HG02852 (cell line): ENCODE measurements around the gene CAMTA1.

ENCODE experiments used
- ATAC-seq: cut with Tn5 transposase; IDR thresholded peaks from one replicate; pipeline ENCODE4 v1.9.1; 2021; ENCODE audit warnings: mild to moderate bottlenecking, moderate library complexity; ENCODE audit not compliant: unreplicated experiment

CAMTA1 gene

DNA sequence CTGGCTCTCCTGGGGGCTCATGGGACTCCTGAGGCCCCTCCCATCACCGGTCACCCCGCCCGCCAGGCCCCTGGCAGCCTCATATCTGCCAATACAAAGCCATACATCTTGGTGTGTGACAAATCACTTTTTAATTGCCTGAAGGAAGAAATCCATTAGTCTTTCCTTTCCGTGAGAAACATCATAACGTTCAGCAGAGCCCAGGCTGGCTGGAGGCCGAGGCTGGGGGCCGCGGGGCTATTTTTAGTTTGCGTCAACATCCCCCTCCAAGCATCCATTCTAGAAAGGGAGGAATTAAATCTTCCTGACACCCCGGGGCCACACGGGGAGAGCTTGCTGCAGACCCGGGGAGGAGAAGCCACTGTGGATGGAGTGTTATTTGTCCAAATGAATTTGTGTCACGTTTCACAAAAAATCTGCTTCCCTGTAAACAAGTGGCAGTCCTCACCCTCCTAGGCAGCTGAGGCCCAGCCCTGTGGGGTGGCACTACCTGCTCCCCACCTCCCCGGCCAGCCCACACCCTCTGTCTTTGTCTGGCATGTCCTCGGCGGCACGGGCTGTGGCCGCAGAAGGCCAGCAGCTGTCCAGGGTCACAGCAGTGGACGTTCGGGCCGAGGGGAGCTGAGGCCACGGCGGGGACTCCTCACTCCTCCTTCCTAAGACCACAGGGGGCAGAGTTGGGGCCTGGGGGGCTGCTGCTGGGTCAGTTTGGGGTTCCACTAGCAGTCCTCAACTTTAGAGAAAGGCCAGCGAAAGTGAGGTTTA, 749.0 kb downstream of the CAMTA1 start:
- no peak for ATAC-seq

DNA sequence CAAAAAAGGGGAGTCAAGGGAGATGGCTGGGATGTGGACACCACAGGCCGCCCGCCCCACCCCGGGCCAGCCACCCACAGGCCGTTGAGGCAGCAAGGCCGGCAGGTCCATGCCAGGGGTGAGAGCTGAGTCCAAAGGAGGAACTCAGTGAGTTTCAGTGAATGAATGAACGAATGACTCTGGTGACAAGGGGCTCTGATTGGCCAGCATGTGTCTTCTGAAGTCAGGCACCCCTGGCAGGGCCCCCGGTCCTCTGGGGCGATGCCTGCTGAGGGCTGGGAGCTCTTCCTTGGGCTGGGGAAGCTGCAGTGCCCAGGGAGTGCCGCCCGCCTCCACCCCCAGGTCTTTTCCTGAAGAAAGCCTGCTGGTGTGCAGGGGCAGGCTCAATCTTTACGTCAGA, 749.8 kb downstream of the CAMTA1 start:
- ATAC-seq: no peak

DNA sequence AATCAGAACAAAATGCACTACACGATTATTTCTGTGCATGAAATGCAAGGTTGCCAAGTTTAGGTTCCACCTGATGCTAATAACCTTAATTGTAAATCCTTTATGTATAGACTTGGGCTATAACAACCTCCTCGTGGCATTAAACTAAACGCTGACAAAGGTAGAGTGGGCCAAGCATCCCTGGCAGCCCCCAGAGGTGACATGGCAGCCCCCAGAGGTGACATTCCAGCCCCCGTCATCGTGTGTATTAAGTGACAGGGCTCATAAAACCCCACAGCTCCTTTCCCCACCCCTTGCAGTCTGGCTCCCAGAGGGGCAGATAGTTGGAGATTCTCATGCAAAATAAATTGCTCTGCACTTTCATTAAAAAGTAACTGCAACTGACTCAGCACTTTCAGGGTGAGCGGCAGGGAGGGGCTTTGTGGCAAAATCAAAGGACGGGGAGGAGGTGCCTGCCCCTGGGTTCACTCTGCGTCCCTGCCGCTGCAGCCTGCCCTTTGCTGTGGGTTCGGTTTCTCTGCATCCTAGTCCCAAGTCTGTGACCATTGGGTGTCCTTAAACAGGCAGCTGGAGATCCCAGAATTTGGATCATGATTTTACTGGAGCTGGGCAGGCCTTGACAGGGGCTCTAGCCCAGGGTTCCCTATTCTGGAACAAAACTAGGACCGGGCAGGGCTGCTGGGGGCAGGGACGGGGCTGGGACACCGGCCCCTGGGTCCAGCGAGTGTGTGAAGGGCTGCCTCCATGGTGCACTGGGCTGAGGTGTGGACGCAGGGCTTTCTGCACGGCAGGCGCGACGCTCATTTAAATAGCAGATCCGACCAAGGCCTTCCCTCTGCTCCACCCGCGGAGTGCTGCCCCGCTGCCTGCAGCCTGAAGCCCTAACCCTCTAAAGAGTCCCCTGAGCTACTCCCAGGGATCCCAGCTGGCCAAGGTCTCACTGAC, 751.0 kb downstream of the CAMTA1 start:
- ATAC-seq: no peak

DNA sequence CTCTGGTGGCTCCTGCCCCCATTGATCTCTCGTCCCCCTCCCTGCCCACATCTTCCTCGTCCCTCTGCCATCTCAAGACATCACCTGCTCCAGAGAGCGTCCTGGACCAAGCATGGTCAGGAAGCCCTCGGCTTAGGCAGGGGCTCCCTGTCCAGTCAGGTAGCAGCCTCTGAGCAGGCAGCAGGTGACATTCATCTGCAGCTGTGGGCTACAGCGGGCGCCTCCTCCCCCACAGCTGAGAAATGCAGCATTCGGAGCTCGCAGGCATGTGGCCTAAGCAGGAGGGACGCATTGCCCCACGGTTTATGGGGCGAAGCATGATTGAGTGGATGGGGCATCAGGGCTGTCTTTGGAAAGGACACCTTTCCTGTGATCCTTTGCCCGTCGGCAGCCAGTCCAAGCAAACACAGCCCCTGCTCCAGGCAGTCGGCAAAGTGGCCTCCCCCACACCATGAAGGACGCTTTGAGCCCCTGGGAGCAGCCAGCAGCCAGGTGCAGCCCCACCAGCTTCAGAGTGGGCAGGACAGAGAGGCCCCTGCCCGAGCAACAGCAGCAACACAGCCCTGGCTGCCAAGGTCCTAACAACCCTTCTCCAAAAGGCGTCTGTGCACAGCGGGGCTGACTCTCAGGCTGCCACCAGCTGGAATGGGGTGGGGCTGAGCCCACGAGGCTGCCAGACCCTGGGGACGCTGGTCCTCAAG, 751.8 kb downstream of the CAMTA1 start:
- ATAC-seq: no peak

DNA sequence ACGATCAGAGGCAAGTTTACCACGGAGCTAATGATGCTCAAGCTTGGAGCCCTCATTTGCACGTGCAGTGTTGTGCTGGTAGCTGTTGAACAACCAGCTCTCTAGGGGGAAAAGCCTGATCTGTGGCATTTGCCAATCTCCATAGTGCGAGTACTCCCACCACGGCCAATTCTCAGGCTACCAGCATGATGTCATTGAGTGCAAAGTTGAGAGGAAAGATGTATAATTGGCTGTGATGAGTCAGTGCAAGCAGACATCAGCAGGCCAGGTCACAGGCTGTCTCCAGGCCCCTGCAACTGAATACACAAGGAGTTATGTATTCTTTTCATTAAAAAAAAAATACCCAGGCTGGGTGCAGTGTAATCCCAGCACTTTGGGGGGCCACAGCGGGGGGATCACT, 752.8 kb downstream of the CAMTA1 start:
- no peak for ATAC-seq

DNA sequence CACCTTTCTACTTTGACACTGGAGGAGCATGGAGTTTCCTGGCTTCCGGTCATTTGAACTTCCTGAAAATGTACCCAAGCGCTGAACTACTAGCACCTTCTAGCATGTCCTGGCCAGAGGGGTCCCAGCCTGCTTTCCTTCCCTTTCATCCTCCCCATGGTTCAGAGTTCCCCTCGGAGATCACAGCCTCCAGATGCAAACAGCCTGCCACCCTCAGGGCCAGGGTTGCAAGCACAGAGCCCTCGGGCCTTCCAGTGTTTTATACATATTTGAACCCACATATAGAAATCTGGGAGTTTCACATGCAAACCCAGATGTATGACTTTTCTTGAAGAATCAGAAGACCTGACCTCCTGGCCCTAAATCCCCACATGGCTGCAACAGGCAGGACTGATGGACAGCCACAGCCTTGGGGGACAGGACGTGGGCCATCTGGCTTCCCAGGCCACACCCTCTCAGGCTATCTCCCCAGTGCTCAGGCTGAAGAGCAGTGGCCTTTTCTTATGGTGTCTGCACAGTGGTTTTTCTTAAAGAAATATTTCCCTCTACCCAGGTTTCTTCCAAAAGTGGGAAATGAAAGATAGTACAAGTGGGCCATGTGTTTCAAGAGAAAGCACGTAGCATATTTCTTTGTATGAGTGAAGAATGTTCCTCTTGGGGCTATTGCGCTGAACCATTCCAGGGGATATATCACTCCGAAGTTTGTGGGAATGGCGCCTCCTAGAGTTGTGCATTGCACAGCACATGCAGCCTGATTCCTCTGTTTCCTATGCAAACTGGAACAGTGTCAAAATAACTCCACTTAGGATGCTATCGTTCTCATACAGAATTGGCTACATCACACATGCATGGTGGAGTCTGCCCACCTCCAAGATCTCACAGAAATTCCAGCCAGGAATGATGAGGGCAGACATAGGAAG, 753.9 kb downstream of the CAMTA1 start:
- no peak for ATAC-seq

DNA sequence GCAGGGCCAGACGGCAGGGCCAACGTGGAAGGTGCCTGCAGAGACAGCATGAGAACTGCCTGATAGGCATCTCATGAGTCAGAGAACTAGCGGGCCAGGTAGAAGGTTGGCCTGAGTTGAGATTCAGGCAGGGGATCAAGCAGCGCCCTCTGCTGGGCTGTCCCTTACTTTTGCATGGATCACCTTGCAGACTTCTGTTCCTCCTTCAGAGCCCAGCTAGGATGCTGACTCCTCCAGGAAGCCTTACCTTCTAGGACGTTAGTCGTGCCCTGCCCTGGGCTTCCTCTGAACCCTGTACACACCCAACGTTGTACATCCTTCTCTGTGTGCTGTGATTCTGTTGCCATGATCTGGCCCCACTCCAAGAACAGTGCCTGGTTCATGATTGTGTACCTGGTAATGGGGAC, 754.5 kb downstream of the CAMTA1 start:
- no peak for ATAC-seq

DNA sequence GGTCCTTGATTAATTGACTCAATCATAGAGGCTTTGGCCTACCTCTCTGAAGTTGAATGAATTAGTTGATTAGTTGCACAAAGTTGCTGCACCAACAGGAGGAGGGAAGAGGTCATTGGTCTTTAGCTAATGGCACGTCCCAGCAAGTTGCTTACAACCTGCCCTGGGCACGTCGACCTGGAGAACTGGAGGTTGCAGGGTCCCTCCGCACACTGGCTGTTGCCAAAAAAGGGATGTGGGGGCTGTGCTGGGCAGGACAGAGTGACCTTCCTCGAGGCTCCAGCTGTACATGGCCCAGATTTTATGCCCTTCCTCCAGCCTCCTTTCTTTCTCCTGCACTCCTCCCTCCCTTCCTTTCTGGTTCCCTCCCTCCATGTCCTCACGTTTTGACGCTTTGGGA, 755.6 kb downstream of the CAMTA1 start:
- no peak for ATAC-seq

DNA sequence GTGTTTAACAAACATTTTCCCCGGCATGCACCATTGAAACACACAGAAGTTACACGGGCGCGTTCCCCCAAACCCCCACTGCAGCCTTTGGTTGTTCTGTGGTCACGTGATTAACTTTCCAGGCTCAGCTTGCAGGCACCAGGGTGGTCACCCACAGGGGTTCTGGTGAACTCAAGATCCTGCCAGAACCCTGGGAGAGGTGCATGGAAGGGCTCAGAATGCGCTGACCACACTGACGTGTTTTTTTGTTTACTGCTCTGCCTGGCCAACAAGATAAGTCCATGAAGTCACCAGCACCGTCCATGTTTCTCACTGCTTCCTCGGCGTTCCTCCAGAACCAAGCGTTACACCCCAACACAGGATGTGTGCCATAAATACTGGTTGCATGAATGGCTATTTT, 756.4 kb downstream of the CAMTA1 start:
- no peak for ATAC-seq

DNA sequence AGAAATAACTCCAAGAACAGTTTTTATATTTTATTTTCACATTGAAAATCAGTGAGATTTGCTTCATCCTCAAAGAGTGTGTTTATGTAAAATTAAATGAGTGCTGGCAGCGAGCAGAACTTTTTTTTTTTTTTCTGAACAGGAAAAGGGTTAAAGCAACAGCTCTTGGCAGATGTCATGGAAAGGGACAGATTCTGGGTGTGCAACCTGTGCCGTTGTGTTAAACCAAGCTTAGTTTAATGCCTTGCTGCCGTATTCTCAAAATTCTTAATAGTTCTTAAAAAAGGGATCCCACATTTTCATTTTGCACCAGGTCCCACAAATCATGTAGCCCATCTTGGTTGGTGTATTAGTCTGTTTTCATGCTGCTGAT, 758.5 kb downstream of the CAMTA1 start:
- ATAC-seq: no peak

DNA sequence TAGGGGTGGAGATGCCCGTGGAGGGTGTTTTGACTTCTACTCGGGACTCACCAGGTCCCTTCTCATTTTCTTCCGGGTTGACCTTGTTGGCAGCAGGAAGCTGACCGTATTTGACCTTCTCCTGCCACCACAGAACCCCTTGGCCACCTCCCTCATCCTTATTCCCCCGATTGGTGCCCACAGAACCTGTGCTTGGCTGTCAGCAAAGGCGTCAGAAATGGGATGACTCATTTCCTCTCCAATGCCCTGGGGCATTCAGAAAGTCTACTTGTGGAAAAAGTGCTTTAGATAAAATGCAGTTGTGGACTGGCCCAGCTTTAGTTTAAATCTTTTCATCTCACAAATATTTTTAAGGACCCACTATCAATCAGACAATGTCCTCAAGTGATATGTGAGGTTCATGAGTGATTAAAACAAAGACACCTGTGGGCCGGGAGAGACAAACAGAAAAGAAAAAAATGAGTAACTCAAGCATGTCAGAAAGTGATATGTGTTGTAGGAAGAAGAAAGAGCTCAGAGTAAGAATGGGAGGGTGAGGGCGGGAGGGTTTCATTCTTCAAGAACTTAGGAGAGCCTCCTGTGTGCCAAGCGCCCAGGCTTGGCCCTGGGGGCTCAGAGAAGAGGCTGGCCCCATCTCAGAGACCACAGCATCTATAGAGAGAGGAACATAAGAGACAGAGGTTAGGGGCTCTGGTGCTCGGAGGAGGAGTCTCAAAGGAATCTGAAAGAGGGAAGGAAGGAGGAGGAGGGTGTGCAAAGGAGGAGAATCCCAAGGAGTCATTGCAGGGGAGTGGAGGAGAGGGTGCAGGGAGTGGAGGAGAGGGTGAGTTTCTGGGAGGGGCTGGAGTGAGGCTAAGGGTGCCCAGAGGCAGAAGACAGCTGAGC, 764.3 kb downstream of the CAMTA1 start:
- no peak for ATAC-seq

DNA sequence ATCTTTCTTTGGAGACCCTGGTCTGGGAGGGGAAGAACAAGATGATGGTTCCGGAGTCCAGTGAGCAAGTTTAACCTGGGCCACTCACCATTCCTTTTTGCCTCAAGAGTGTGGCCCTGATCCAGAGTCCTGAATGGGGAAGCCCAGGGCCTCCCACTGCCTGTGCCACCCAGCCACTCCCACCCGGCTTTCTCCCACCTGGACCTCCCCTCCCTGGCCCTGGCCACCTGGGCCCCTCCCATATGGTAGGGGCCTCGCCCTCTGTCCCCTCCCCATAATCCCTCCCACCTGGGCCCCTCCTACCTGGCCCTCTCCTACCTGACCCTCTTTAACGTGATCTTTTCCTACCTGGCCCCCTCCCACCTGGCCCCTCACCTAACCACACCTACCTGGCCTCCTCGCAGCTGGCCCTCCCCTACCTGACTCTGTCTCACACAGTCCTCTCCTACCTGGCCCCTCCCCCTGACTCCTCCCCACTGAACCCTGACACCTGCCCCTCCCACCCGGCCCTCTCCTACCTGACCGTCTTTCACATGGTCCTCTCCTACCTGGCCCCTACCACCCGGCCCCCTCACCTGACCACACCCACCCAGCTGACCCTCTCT, 765.1 kb downstream of the CAMTA1 start:
- no peak for ATAC-seq

DNA sequence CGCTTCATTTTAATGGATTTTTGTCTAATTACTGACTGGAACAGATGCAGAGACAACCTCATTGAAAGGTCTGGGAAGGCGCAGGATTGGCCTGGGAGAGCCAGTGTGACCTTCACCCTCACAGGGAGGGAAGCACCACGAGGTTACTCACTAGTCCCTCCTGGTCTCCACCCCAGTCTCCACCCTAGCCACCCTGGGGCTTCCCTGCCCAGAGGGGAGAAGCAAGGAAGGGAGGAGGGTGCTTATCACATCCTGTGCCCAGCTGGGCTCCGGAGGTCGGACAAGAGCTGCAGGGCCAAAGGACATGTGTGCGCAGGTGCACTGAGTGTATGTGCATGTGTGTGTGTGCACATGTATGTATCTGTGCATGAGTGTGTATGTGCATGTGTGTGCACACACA, 765.7 kb downstream of the CAMTA1 start:
- no peak for ATAC-seq

DNA sequence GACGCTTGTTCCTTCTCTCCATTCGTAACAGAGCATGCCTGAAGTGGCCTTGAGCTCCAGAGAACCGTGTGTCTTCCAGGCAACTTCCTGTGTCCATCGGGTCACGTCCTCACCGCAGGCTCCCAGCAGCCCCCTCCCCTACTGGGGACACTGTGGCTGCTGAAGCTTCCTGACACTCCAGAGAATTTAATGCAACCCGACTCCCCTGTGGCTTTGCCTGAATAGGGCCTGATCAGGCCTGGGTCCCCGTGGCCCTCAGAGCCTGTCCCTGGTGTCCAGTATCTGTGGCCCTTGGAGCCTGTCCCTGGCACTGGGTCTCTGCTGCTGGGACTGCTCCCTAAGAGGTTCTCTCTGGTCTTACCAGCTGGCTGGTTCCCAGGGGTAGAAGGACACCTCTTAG, 766.2 kb downstream of the CAMTA1 start:
- no peak for ATAC-seq

DNA sequence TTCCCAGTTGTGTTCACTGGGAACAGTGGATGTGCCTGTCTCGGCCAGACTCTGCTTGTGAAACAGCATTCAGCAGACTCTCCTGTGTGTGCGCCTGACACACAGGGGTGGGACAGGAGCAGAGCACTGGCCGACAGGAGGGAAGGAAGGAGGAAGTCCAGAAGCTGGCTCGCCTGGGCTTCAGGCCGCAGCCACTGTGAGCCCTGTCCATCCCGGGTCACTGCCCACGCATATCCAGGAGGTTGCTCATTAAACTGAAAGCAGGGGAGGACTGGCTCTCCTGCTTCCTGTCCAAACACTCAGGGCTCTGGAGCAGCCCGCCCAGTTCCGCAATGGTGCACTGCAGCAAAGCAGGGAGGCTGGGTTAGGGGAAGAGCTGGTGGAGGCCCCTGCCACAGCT, 767.1 kb downstream of the CAMTA1 start:
- ATAC-seq: no peak

DNA sequence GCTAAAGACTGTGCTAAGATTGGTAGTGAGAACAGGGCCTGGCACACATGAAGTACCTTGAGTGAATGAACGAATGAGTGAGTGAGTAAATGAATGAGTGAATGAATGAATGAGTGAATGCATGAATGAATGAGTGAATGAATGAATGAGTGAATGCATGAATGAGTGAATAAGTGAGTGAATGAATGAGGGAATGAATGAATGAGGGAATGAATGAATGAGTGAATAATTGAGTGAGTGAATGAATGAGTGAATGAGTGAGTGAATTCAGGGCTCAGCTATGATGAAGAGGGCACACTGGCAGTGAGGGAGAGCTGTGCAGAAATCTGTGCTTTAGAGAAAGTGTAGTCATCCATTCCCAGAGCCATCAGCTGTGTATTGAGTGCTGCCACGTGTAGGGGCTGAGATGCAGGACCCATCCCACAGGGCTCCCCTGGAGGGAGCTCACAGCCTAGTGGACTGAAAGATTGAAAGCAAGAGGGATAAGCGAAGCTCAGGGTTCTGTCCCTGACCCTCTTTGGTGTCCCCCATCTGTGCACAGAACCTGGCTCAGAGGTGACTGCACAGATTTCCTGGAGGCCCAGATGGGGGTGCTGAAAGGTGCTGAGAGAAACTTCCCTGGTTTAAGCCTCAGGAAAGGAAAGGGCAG, 767.9 kb downstream of the CAMTA1 start:
- no peak for ATAC-seq

DNA sequence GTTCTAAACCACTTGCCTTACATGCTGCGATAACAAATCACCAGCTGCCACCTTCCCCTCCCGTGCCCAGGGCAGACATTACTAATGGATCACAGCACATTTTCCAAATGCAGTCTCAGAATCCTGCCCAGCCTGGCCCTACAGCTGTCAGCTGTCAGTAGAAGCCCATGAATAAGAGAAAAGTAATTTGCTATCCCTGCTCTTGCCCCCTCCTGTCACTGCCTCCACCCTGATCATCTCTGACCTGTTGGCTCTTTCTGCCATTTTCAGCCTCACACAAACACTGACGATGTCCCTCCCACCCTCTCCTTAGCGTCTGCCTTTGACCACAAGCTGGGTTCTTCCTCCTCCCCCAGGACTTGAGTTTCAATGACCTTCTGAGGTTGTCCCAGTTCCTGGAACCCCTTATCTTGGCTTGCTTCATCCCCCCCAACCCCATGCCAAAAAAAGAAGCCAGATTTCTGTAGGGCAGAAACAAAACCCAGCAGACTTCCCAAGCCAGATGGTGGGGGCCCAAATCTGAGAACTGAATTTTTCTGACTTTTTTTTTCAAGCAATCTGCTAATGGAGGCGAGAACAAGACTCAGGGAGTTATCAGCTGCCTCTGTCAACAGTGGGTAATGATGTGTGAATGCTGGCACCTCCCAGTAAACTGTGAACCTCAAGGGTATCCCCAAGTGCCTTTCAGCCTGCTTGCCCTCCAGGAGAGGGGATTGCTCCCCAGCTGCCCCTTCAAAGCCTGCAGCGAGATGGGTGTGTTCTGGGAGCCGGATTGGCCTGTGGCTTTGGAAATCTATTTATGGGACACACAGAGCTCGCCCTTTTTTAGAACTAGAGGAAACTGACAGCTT, 769.4 kb downstream of the CAMTA1 start:
- ATAC-seq: no peak
